HEK293 (cell line): ENCODE measurements around the gene LLGL2.

Experiments used
- CTCF ChIA-PET: fragments of 350-600 bp; formaldehyde crosslinking; extraction: SDS; loops from one replicate; lab custom pipeline; 2021; ENCODE audit warnings: antibody characterized with exemption; lab: Yijun Ruan, JAX
- POLR2A ChIA-PET: fragments of 300-600 bp; formaldehyde crosslinking; extraction: SDS; loops from one replicate; lab custom pipeline; 2020; ENCODE audit warnings: antibody characterized with exemption, inconsistent platforms; lab: Yijun Ruan, JAX
- H3K27ac ChIP-seq: fragments of 200-500 bp; sonication (Bioruptor generic); 2 replicates; pipeline ENCODE4 v1.5.1; 2014; ENCODE audit warnings: low read depth, low read length, control low read depth, inconsistent platforms; ENCODE audit errors: extremely low read depth
- H3K36me3 ChIP-seq, 2 experiments: fragments of 200-500 bp in 1 of 2; sonication (Bioruptor generic) in 1 of 2; 1 replicate in 1 of 2; 2 replicates in 1 of 2; pipeline ENCODE4 v1.5.1; 2014 to 2017; ENCODE audit warnings: inconsistent platforms in 2 of 2, low read length in 2 of 2; ENCODE audit not compliant: control insufficient read depth in 2 of 2, insufficient read depth in 1 of 2
- H3K4me1 ChIP-seq: fragments of 200-500 bp; sonication (Bioruptor generic); 2 replicates; pipeline ENCODE4 v1.5.1; 2014; ENCODE audit warnings: mild to moderate bottlenecking, low read length, inconsistent platforms; ENCODE audit not compliant: control insufficient read depth, insufficient read depth
- H3K4me3 ChIP-seq: 2 replicates; pipeline ENCODE4 v1.5.1; 2011; ENCODE audit warnings: low read depth, mild to moderate bottlenecking, control low read depth, low read length, moderate library complexity
- H3K9me3 ChIP-seq: fragments of 200-500 bp; sonication (Bioruptor generic); 2 replicates; pipeline ENCODE4 v1.5.1; 2014; ENCODE audit warnings: low read depth, low read length, inconsistent platforms; ENCODE audit not compliant: control insufficient read depth, insufficient read depth
- GLIS1 ChIP-seq: fragments of 450-650 bp; formaldehyde crosslinking; IDR thresholded peaks from 2 replicates; pipeline ENCODE4 v1.5.1; 2016; ENCODE audit warnings: missing biosample characterization, missing genetic modification characterization
- GLIS2 ChIP-seq: fragments of 450-650 bp; formaldehyde crosslinking; IDR thresholded peaks from 2 replicates; pipeline ENCODE4 v1.5.1; 2016; ENCODE audit warnings: missing biosample characterization, missing genetic modification characterization
- HOXC10 ChIP-seq: sonication (generic); formaldehyde crosslinking; IDR thresholded peaks from 2 replicates; pipeline ENCODE4 v1.8.1; 2023; ENCODE audit warnings: mild to moderate bottlenecking, missing genetic modification reagents
- OVOL3 ChIP-seq: fragments of 450-650 bp; formaldehyde crosslinking; IDR thresholded peaks from 2 replicates; pipeline ENCODE4 v1.5.1; 2016; ENCODE audit warnings: missing biosample characterization, missing genetic modification characterization
- YY1 ChIP-seq: fragments of 450-650 bp; formaldehyde crosslinking; IDR thresholded peaks from 2 replicates; pipeline ENCODE4 v1.5.1; 2018; ENCODE audit warnings: missing biosample characterization, missing genetic modification characterization
- ZBTB48 ChIP-seq: fragments of 450-650 bp; formaldehyde crosslinking; IDR thresholded peaks from 2 replicates; pipeline ENCODE4 v1.5.1; 2016; ENCODE audit warnings: missing biosample characterization, missing genetic modification characterization
- ZFP69B ChIP-seq: fragments of 450-650 bp; formaldehyde crosslinking; IDR thresholded peaks from 2 replicates; pipeline ENCODE4 v1.5.1; 2016; ENCODE audit warnings: missing biosample characterization, missing genetic modification characterization
- ZNF133 ChIP-seq: fragments of 450-650 bp; formaldehyde crosslinking; IDR thresholded peaks from 2 replicates; pipeline ENCODE4 v1.5.1; 2016; ENCODE audit warnings: missing biosample characterization, missing genetic modification characterization
- ZNF157 ChIP-seq: fragments of 450-650 bp; formaldehyde crosslinking; IDR thresholded peaks from 2 replicates; pipeline ENCODE4 v1.5.1; 2016; ENCODE audit warnings: missing biosample characterization, missing genetic modification characterization
- ZNF221 ChIP-seq: fragments of 450-650 bp; formaldehyde crosslinking; IDR thresholded peaks from 2 replicates; pipeline ENCODE4 v1.5.1; 2017; ENCODE audit warnings: missing biosample characterization, missing genetic modification characterization, borderline replicate concordance
- ZNF23 ChIP-seq: fragments of 450-650 bp; formaldehyde crosslinking; IDR thresholded peaks from 2 replicates; pipeline ENCODE4 v1.5.1; 2016; ENCODE audit warnings: missing biosample characterization, missing genetic modification characterization, borderline replicate concordance
- ZNF426 ChIP-seq: fragments of 450-650 bp; formaldehyde crosslinking; IDR thresholded peaks from 2 replicates; pipeline ENCODE4 v1.5.1; 2017; ENCODE audit warnings: missing biosample characterization, missing genetic modification characterization, mild to moderate bottlenecking, inconsistent platforms, moderate library complexity
- ZNF621 ChIP-seq: fragments of 450-650 bp; formaldehyde crosslinking; IDR thresholded peaks from 2 replicates; pipeline ENCODE4 v1.5.1; 2017; ENCODE audit warnings: missing biosample characterization, missing genetic modification characterization
- ZNF629 ChIP-seq: fragments of 450-650 bp; formaldehyde crosslinking; IDR thresholded peaks from 2 replicates; pipeline ENCODE4 v1.5.1; 2017; ENCODE audit warnings: missing biosample characterization, missing genetic modification characterization
- ZNF664 ChIP-seq: fragments of 450-650 bp; formaldehyde crosslinking; IDR thresholded peaks from 2 replicates; pipeline ENCODE4 v1.5.1; 2016; ENCODE audit warnings: missing biosample characterization, missing genetic modification characterization
- ZNF76 ChIP-seq: fragments of 450-650 bp; formaldehyde crosslinking; IDR thresholded peaks from 2 replicates; pipeline ENCODE4; 2016; ENCODE audit warnings: low read depth, missing biosample characterization, missing genetic modification characterization, borderline replicate concordance
- ZSCAN16 ChIP-seq: fragments of 450-650 bp; formaldehyde crosslinking; IDR thresholded peaks from 2 replicates; pipeline ENCODE4 v1.5.1; 2016; ENCODE audit warnings: missing biosample characterization, missing genetic modification characterization
- ZXDB ChIP-seq: fragments of 450-650 bp; formaldehyde crosslinking; IDR thresholded peaks from 2 replicates; pipeline ENCODE4 v1.5.1; 2016; ENCODE audit warnings: missing biosample characterization, missing genetic modification characterization
- TF ChIP-seq, protein P1 (sequence below): fragments of 450-650 bp; formaldehyde crosslinking; IDR thresholded peaks from 2 replicates; pipeline ENCODE4 v1.5.1; 2016; ENCODE audit warnings: missing biosample characterization, missing genetic modification characterization
- TF ChIP-seq, protein P2 (sequence below): sonication (generic); formaldehyde crosslinking; IDR thresholded peaks from 2 replicates; pipeline ENCODE4 v1.8.1; 2022; ENCODE audit warnings: mild to moderate bottlenecking, moderate library complexity, missing genetic modification reagents
- TF ChIP-seq, protein P3 (sequence below): fragments of 450-650 bp; formaldehyde crosslinking; conservative IDR thresholded peaks from 2 replicates; pipeline ENCODE4 v1.5.1; 2016; ENCODE audit warnings: low read depth, missing biosample characterization, missing genetic modification characterization
- TF ChIP-seq, protein P4 (sequence below): fragments of 450-650 bp; formaldehyde crosslinking; IDR thresholded peaks from 2 replicates; pipeline ENCODE4 v1.5.1; 2016; ENCODE audit warnings: missing biosample characterization, missing genetic modification characterization

The LLGL2 gene

DNA sequence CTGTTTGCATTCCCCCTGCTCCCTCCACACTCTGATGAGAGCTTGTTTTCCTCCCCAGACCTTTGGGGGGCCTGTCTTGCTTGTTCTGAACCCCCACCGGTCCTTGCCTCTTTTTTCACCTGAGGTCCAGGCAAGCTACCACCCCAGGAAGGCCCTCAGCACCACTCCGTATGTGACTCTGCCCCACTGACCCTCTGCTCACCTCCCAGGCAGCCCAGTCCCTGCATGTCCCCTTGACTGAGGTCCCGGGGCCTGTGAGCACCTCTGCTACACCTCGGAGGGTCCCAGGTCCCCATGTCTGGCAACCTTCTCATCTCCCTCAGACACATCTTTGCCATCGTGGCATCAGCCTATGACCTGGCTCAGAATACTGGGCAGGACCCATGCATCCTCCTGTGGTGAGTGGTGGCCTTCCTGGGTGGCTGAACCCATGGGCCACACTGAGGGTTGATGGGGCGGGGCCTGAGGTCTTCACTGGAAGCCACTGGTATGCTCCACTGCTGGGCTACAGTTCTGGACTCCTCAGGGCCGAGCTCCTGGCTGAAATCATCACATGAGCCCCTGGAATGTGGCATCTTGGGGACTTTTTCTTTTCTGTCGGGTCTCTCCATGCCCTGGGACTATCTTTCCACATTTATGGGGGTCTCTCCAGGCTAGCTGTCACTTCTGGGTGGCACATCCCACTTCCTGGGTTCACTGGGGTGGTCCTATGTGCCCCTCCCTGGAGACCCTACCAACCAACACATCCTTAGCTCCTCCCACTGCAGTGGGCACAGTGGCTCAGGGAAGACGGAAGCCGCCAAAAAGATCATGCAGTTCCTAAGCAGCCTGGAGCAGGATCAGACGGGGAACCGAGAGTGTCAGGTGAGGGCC, 65.6 kb downstream of the LLGL2 start:
- H3K9me3 ChIP-seq = no peaks in the 10 kb centered on the region
- ChIA-PET POLR2A (interaction anchor here (1.0 to 2.5 kb wide), 4 partner anchors 9 to 67 kb away, joined by 3 to 9 read pairs (median 4); no protein-coding TSS in a partner anchor), CTCF (interaction anchor here (0.6 to 5.1 kb wide), 9 partner anchors 10 to 296 kb away, joined by 3 to 58 read pairs (median 4); partner anchors contain the start of gene SMIM5)
- no peaks in the 10 kb centered on the region for H3K36me3 ChIP-seq
- no peak overlapping the region for H3K4me3 ChIP-seq
- H3K27ac ChIP-seq = no peak overlapping the region
- peaks cover 2% of the 10 kb centered on the region; the same call in 1 of the 2 replicates for H3K4me1 ChIP-seq
- TF ChIP-seq ZNF664 (no peak), GLIS2 (tag by site-specific recombination) (peak; percentile 56), GLIS1 (peak; percentile 42), ZNF76 (tag by site-specific recombination) (no peak), ZNF157 (no peak)
- TF ChIP-seq, protein P1, sequence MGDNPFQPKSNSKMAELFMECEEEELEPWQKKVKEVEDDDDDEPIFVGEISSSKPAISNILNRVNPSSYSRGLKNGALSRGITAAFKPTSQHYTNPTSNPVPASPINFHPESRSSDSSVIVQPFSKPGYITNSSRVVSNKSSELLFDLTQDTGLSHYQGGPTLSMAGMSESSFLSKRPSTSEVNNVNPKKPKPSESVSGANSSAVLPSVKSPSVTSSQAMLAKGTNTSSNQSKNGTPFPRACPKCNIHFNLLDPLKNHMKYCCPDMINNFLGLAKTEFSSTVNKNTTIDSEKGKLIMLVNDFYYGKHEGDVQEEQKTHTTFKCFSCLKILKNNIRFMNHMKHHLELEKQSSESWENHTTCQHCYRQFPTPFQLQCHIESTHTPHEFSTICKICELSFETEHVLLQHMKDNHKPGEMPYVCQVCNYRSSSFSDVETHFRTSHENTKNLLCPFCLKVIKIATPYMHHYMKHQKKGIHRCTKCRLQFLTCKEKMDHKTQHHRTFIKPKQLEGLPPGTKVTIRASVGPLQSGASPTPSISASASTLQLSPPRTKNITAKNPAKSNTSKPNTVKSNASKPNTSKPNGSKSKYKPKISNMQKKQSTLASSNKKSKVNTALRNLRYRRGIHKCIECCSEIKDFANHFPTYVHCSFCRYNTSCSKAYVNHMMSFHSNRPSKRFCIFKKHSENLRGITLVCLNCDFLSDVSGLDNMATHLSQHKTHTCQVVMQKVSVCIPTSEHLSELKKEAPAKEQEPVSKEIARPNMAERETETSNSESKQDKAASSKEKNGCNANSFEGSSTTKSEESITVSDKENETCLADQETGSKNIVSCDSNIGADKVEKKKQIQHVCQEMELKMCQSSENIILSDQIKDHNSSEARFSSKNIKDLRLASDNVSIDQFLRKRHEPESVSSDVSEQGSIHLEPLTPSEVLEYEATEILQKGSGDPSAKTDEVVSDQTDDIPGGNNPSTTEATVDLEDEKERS (tag by site-specific recombination) = no peak

DNA sequence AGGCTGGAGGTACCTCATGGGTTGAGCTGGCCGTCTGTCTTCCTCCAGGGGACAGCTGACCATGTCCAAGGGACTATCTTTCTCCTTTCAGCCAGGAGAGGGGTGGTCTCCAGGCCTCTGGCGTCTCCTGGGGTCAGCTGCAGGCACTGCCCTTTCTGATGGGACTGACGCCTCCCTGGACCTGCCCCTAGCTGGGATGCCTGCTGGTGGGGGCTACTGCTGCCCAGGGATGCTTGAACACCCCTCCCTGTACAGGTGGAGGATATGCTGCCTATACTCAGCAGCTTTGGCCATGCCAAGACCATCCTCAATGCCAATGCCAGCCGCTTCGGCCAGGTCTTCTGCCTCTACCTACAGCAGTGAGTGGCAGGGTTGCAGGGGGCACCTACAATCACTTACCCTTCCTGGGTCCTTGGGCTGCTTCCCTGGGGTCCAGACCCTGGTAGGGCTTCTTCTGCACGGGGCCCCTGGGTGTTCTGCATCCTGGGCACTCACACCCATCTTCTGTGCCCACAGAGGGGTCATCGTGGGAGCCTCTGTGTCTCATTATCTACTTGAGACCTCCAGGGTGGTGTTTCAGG, 66.3 kb downstream of the LLGL2 start:
- CTCF ChIA-PET = interaction anchor here (0.6 to 5.1 kb wide), 5 partner anchors 10 to 297 kb away, joined by 4 to 58 read pairs (median 11); partner anchors contain the start of gene SMIM5

More for the DNA sequence above, 66.3 kb downstream of the LLGL2 start:
- Histone ChIP-seq H3K9me3 (no peaks in the 10 kb centered on the region), H3K27ac (no peak overlapping the region), H3K36me3 (no peaks in the 10 kb centered on the region), H3K4me1 (peaks cover 2% of the 10 kb centered on the region; the same call in 1 of the 2 replicates), H3K4me3 (no peak overlapping the region)
- TF ChIP-seq ZBTB48 (tag by site-specific recombination) (no peak), HOXC10 (CRISPR knock-in tag) (no peak), ZXDB (tag by site-specific recombination) (no peak), OVOL3 (tag by site-specific recombination) (no peak), ZFP69B (tag by site-specific recombination) (no peak), ZNF664 (no peak), ZNF221 (no peak), ZNF426 (tag by site-specific recombination) (no peak), ZNF629 (no peak), ZNF23 (tag by site-specific recombination) (no peak), ZNF621 (no peak), ZSCAN16 (tag by site-specific recombination) (no peak), ZNF133 (tag by site-specific recombination) (no peak), YY1 (tag by site-specific recombination) (no peak)
- TF ChIP-seq, protein P2, sequence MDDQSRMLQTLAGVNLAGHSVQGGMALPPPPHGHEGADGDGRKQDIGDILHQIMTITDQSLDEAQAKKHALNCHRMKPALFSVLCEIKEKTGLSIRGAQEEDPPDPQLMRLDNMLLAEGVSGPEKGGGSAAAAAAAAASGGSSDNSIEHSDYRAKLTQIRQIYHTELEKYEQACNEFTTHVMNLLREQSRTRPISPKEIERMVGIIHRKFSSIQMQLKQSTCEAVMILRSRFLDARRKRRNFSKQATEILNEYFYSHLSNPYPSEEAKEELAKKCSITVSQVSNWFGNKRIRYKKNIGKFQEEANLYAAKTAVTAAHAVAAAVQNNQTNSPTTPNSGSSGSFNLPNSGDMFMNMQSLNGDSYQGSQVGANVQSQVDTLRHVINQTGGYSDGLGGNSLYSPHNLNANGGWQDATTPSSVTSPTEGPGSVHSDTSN (CRISPR knock-in tag) = no peak
- TF ChIP-seq, protein P3, sequence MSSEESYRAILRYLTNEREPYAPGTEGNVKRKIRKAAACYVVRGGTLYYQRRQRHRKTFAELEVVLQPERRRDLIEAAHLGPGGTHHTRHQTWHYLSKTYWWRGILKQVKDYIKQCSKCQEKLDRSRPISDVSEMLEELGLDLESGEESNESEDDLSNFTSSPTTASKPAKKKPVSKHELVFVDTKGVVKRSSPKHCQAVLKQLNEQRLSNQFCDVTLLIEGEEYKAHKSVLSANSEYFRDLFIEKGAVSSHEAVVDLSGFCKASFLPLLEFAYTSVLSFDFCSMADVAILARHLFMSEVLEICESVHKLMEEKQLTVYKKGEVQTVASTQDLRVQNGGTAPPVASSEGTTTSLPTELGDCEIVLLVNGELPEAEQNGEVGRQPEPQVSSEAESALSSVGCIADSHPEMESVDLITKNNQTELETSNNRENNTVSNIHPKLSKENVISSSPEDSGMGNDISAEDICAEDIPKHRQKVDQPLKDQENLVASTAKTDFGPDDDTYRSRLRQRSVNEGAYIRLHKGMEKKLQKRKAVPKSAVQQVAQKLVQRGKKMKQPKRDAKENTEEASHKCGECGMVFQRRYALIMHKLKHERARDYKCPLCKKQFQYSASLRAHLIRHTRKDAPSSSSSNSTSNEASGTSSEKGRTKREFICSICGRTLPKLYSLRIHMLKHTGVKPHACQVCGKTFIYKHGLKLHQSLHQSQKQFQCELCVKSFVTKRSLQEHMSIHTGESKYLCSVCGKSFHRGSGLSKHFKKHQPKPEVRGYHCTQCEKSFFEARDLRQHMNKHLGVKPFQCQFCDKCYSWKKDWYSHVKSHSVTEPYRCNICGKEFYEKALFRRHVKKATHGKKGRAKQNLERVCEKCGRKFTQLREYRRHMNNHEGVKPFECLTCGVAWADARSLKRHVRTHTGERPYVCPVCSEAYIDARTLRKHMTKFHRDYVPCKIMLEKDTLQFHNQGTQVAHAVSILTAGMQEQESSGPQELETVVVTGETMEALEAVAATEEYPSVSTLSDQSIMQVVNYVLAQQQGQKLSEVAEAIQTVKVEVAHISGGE (tag by site-specific recombination) = no peak
- TF ChIP-seq, protein P4, sequence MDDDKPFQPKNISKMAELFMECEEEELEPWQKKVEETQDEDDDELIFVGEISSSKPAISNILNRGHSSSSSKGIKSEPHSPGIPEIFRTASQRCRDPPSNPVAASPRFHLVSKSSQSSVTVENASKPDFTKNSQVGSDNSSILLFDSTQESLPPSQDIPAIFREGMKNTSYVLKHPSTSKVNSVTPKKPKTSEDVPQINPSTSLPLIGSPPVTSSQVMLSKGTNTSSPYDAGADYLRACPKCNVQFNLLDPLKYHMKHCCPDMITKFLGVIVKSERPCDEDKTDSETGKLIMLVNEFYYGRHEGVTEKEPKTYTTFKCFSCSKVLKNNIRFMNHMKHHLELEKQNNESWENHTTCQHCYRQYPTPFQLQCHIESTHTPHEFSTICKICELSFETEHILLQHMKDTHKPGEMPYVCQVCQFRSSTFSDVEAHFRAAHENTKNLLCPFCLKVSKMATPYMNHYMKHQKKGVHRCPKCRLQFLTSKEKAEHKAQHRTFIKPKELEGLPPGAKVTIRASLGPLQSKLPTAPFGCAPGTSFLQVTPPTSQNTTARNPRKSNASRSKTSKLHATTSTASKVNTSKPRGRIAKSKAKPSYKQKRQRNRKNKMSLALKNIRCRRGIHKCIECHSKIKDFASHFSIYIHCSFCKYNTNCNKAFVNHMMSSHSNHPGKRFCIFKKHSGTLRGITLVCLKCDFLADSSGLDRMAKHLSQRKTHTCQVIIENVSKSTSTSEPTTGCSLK (tag by site-specific recombination) = no peak
- POLR2A ChIA-PET = interaction anchor here (2.5 kb wide), 1 partner anchor 8 kb away, joined by 9 read pairs; no protein-coding TSS in a partner anchor
